Omental fat pad (tissue), 4 donors: ENCODE data around the gene RER1. TPM values are rescaled to one million over a fixed set of nuclear protein-coding genes. Genes with fewer than 3 reads are reported as not detected.

Experiments used
- ATAC-seq: fragments of 150-250 bp; one replicate; pipeline ENCODE4 v1.9.1; 2016; ENCODE audit warnings: mild to moderate bottlenecking, moderate library complexity; ENCODE audit not compliant: low FRiP score
- DNase-seq: peaks from one replicate; pipeline ENCODE4 v3.0.0-alpha.2; 2019; ENCODE audit warnings: low spot score
- total RNA-seq, 4 donors: library from RNA; depleted of rRNA; stranded (reverse); fragments of >200 nt; gene quantifications; one replicate each; pipeline ENCODE4 v1.1.0, GENCODE V29; 2016
- TF ChIP-seq, protein P1 (sequence below), 3 donors: fragments of 450-650 bp; IDR thresholded peaks; one replicate each; pipeline ENCODE4 v1.5.1; 2016 to 2017; ENCODE audit warnings: antibody characterized with exemption in 3 of 3, mild to moderate bottlenecking in 3 of 3, moderate library complexity in 2 of 3

The RER1 gene
- total RNA-seq, 4 donors from 2014 or later = 59.4 to 91.7 (median 72.7) TPM

DNA sequence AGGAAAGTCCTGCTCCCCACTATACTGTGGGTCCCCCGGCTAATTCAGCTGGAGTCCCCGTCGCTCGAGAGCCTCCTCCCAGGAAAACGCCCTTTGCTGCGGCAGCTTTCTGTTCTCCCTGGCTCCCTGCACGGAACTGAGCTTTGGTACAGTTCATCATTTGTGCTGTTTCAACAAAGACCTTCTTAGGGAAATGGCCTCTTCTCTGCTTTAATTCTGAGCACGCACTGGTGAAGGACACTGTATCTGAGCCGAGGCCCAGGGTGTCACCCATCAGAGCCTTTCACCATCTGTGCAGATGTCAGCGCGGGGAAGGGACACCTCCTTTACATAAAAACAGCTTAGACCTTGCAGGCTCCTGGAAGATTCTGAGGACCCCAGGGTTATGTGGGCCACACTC lies 34.3 kb downstream of the RER1 start:
- TF ChIP-seq, protein P1, sequence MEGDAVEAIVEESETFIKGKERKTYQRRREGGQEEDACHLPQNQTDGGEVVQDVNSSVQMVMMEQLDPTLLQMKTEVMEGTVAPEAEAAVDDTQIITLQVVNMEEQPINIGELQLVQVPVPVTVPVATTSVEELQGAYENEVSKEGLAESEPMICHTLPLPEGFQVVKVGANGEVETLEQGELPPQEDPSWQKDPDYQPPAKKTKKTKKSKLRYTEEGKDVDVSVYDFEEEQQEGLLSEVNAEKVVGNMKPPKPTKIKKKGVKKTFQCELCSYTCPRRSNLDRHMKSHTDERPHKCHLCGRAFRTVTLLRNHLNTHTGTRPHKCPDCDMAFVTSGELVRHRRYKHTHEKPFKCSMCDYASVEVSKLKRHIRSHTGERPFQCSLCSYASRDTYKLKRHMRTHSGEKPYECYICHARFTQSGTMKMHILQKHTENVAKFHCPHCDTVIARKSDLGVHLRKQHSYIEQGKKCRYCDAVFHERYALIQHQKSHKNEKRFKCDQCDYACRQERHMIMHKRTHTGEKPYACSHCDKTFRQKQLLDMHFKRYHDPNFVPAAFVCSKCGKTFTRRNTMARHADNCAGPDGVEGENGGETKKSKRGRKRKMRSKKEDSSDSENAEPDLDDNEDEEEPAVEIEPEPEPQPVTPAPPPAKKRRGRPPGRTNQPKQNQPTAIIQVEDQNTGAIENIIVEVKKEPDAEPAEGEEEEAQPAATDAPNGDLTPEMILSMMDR (IDR thresholded peaks at IDR 0.05) = no peak
- ATAC-seq (no peak), DNase-seq (no peak)

DNA sequence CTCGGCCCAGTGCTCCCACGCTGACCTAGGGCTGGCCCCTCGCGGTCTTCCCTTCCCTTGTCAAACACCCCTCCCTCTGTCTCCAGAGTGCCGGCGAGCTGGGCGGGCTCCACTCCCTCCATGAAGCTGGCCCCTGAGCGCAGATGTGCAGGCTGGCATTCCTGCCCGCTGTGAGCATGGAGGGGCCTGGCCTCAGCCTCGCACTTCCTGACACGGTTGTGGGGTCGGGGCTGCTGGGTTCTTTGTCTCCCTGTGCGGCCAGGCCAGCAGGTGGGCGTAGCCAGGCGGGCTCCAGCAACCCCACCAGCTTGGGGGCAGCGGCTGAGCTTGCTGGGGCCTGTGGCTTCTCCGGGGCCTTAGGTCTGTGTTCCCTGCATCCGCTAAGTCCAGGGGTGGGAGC lies 34.9 kb downstream of the RER1 start:
- TF ChIP-seq, protein P1 (IDR thresholded peaks at IDR 0.05) = no peak
- ATAC-seq = no peak
- no peak for DNase-seq

DNA sequence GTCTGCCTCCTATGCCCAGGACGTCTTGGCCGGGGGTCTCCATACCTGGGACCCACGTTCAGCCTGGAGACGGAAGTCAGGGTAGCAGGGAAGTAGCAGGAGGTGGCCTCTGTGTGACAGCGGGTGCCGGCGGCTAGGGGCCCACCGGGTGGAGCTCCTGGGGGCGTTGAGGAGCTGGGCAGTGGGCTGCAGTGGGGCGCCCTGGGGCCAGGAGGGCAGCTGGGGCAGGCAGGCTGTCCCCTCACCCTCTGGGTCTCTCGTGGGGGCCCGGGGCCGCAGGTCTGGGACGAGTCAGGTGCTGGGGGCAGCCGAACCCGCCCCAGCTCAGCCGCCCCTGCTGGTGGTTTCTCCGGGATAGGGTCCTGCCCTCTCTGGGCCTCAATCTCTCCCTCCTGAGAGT lies 35.4 kb downstream of the RER1 start:
- no peak for ATAC-seq
- TF ChIP-seq, protein P1 (IDR thresholded peaks at IDR 0.05) = no peak

DNA sequence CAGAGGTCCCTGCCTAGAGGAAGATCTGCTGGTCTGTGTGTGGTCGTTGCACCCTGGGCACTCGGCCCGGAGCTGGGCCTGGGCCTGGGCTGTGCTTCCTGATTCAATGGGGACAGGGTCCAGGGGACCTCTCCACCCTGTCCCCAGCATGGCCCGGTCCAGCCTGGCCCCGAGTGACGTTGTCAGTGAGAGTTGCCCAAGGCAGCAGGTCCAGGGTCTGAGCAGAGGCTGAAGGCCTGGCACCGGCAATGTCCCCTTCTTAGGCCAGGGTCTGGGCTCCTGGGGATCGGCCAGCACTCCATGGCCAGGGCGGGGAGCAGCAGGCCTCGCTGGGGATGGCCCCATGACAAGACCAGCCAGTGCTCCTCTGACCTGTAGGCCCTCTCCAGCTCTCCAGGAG lies 36.3 kb downstream of the RER1 start:
- no peak for ATAC-seq
- no peak for DNase-seq
- TF ChIP-seq, protein P1 (IDR thresholded peaks at IDR 0.05) = no peak

More for the DNA sequence above, 35.4 kb downstream of the RER1 start:
- DNase-seq = no peak

DNA sequence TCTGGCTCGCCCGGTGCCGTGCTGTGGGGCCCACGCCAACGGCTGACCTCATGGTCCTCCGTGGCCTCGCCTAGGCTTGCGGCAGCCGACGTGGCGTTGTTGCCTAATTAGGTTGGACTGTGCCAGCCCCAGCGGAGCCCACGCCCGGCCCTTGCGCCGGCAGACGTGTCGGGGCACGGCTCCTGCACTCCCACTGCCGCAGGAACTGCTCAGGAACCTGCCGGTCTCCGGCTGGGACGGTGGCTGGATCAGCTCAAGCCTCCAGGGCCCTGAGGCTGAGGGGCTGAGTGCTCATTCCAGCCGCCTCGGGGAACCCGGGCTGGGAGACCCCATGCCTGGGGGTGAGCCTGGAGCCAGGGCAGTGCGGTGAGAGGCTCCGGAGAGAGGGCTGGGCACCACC lies 36.8 kb downstream of the RER1 start:
- TF ChIP-seq, protein P1 (IDR thresholded peaks at IDR 0.05) = no peak
- no peak for ATAC-seq
- no peak for DNase-seq

DNA sequence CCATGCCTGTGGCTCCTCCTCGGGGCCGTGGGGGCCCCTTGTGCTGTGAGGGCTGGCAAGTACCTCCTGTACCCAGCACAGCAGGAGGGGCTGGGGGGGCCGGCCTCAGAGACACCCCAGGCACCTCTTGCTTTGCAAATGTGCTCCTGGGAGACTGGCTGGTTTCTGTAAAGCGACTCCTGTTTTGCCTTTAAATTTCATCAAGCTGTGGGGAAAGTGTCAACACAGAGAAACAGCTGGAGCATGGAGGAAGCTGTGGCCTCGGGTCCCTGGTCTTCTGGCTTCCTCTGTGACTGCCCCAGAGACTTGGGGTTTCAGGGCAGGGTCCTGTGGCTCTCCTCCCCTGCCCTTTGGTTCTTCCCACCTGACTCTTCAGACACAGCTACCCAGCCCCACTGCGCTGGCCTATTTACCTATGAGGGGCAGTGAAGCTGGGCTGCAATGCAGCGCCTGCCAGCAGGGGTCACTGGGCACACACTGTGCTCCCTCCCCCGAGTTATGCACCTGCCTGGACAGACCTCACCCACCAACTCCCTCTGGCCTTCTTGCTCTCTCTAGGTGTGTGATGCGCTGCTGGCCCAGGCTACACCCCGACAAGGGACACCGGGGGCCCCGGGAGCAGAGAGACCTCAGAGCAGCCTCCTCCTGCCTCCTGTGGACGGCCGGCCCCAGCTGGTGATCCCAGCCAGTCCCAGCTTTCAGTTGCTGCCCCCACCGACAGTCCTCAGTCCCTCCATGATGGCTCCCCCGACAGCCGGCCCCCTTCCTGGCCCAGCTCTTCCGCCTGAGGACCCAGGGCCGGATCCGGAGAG lies 38.3 kb downstream of the RER1 start:
- no peak for DNase-seq
- TF ChIP-seq, protein P1 (IDR thresholded peaks at IDR 0.05) = no peak
- no peak for ATAC-seq

DNA sequence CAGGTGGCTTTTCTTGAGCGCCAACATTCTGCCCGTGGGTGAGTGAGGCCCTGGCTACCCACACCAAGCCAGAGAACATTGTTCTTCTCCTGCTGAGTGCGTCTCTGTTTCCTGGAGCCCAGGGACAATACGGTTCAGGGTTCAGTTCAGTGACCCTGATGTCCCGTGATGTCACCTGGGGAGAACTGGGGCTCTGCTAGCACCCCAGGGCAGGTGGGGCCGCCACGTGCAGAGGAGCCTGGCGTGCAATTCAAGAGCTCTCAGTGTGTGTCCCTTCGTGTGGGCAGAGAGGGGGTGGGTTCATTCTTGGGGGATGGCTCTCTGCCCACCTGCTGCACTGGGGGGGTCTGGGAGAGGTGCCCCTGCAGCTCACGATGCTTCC lies 38.9 kb downstream of the RER1 start:
- no peak for ATAC-seq
- DNase-seq = no peak
- TF ChIP-seq, protein P1 (IDR thresholded peaks at IDR 0.05) = no peak
